H1 (cell line): ENCODE measurements around the gene NELL1. TPM values are rescaled to one million over a fixed set of nuclear protein-coding genes. Genes with fewer than 3 reads are reported as not detected.

Experiments used
- CTCF ChIA-PET: fragments of 300-600 bp; sonication (Branson Sonifier 250); formaldehyde crosslinking; loops from one replicate; lab custom pipeline; 2021; ENCODE audit not compliant: partially characterized antibody; lab: Charles Lee
- POLR2A ChIA-PET: fragments of 300-600 bp; sonication (Branson Sonifier 250); formaldehyde crosslinking; loops from one replicate; lab custom pipeline; 2021; ENCODE audit warnings: inconsistent platforms; ENCODE audit not compliant: partially characterized antibody; lab: Charles Lee
- DNase-seq, 2 experiments: peaks; one replicate each; pipeline versions ENCODE4 v3.0.0 to v3.0.0-alpha.2; 2010 to 2022; ENCODE audit warnings: low spot score in 2 of 2, low read depth in 1 of 2, mixed read lengths in 1 of 2
- FAIRE-seq: peaks from 2 replicates; lab custom pipeline; 2011; peaks lifted over from hg19 to GRCh38; lab: Jason Lieb, UNC
- H2AFZ ChIP-seq: 2 replicates; pipeline ENCODE4 v1.8.1; 2012; ENCODE audit warnings: low read length, inconsistent platforms
- H2AK5ac ChIP-seq: 2 replicates; pipeline ENCODE4 v1.6.1; 2013; ENCODE audit warnings: low read depth, low read length
- H2BK120ac ChIP-seq: replicated peaks from 2 replicates; pipeline ENCODE3; 2013; ENCODE audit warnings: low read depth, low read length, inconsistent platforms
- H2BK12ac ChIP-seq: 2 replicates; pipeline ENCODE4 v1.6.1; 2013; ENCODE audit warnings: low read depth, low read length
- H2BK15ac ChIP-seq: 2 replicates; pipeline ENCODE4 v1.6.1; 2013; ENCODE audit warnings: low read length
- H2BK20ac ChIP-seq: 2 replicates; pipeline ENCODE4 v1.6.1; 2013; ENCODE audit warnings: low read length
- H2BK5ac ChIP-seq: 2 replicates; pipeline ENCODE4 v1.6.1; 2013; ENCODE audit warnings: low read depth, low read length
- H3K14ac ChIP-seq: 2 replicates; pipeline ENCODE4 v1.6.1; 2013; ENCODE audit warnings: inconsistent platforms; ENCODE audit not compliant: insufficient read length
- H3K18ac ChIP-seq: 2 replicates; pipeline ENCODE4 v1.6.1; 2013; ENCODE audit warnings: low read length; ENCODE audit errors: extremely low read depth
- H3K23ac ChIP-seq: 2 replicates; pipeline ENCODE4 v1.6.1; 2013; ENCODE audit warnings: inconsistent platforms; ENCODE audit not compliant: insufficient read length
- H3K23me2 ChIP-seq: 2 replicates; pipeline ENCODE4 v1.6.1; 2013; ENCODE audit warnings: low read depth, low read length
- H3K27ac ChIP-seq: 2 replicates; pipeline ENCODE4 v1.6.1; 2011; ENCODE audit warnings: low read depth, low read length, inconsistent platforms
- H3K27me3 ChIP-seq, 4 experiments: replicated peaks in 1 of 4; 1 replicate in 1 of 4; 2 replicates in 3 of 4; pipeline versions ENCODE4 v1.6.1 to v1.8.1; 2011 to 2013; ENCODE audit warnings: low read length in 3 of 4, mild to moderate bottlenecking in 3 of 4, inconsistent platforms in 2 of 4, mixed read lengths in 2 of 4, moderate library complexity in 1 of 4; ENCODE audit not compliant: control insufficient read depth in 3 of 4, insufficient read depth in 3 of 4; ENCODE audit errors: extremely low read depth in 1 of 4
- H3K36me3 ChIP-seq, 4 experiments: 2 replicates each; pipeline versions ENCODE4 v1.6.1 to v1.8.1; 2011 to 2013; ENCODE audit warnings: mild to moderate bottlenecking in 4 of 4, low read length in 3 of 4, moderate library complexity in 2 of 4, control low read depth in 1 of 4, inconsistent platforms in 1 of 4; ENCODE audit not compliant: insufficient read depth in 4 of 4, control insufficient read depth in 2 of 4
- H3K4ac ChIP-seq: replicated peaks from 2 replicates; pipeline ENCODE3; 2013; ENCODE audit warnings: low read length, low read depth, mixed read lengths, inconsistent platforms; ENCODE audit not compliant: insufficient read length
- H3K4me1 ChIP-seq, 4 experiments: replicated peaks in 1 of 4; 1 replicate in 1 of 4; 2 replicates in 3 of 4; pipeline versions ENCODE4 v1.6.1 to v1.8.1; 2011 to 2013; ENCODE audit warnings: low read length in 3 of 4, inconsistent platforms in 2 of 4, mixed read lengths in 1 of 4; ENCODE audit not compliant: insufficient read depth in 4 of 4, control insufficient read depth in 3 of 4
- H3K4me2 ChIP-seq, 2 experiments: 2 replicates each; pipeline versions ENCODE4 v1.6.1 to v1.8.1; 2011 to 2013; ENCODE audit warnings: low read depth in 2 of 2, low read length in 2 of 2, control low read depth in 1 of 2, inconsistent platforms in 1 of 2, mild to moderate bottlenecking in 1 of 2; ENCODE audit not compliant: insufficient read depth in 1 of 2
- H3K4me3 ChIP-seq, 4 experiments: fragments of 200-600, 300-600 bp in 1 of 4; sonication (generic), shearing (Covaris generic), sonication (Bioruptor Twin) in 1 of 4; 2 replicates each; pipeline versions ENCODE4 v1.5.1 to v1.8.1; 2011 to 2016; ENCODE audit warnings: low read length in 4 of 4, low read depth in 3 of 4, control low read depth in 2 of 4, inconsistent platforms in 2 of 4, mild to moderate bottlenecking in 2 of 4, mixed read lengths in 1 of 4, moderate library complexity in 1 of 4; ENCODE audit not compliant: insufficient read depth in 2 of 4; ENCODE audit errors: extremely low read depth in 1 of 4
- H3K56ac ChIP-seq: replicated peaks from 2 replicates; pipeline ENCODE3; 2013; ENCODE audit warnings: low read depth, mild to moderate bottlenecking, mixed read lengths, low read length, inconsistent platforms; ENCODE audit not compliant: insufficient read length
- H3K79me1 ChIP-seq: 2 replicates; pipeline ENCODE4 v1.6.1; 2013; ENCODE audit warnings: low read depth, low read length, control low read depth
- H3K79me2 ChIP-seq, 2 experiments: 2 replicates each; pipeline versions ENCODE4 v1.6.1 to v1.8.1; 2012 to 2013; ENCODE audit warnings: low read length in 2 of 2, mild to moderate bottlenecking in 2 of 2, inconsistent platforms in 1 of 2; ENCODE audit not compliant: insufficient read depth in 2 of 2, control insufficient read depth in 1 of 2
- H3K9ac ChIP-seq, 4 experiments: replicated peaks in 1 of 4; 1 replicate in 1 of 4; 2 replicates in 3 of 4; pipeline versions ENCODE4 v1.6.1 to v1.8.1; 2011 to 2013; ENCODE audit warnings: low read depth in 3 of 4, low read length in 3 of 4, control low read depth in 2 of 4, mild to moderate bottlenecking in 2 of 4, moderate library complexity in 2 of 4, inconsistent platforms in 1 of 4; ENCODE audit errors: extremely low read depth in 1 of 4
- H3K9me3 ChIP-seq, 2 experiments: 2 replicates each; pipeline versions ENCODE4 v1.6.1 to v1.8.1; 2012 to 2013; ENCODE audit warnings: mild to moderate bottlenecking in 2 of 2, moderate library complexity in 2 of 2, control low read depth in 1 of 2, inconsistent platforms in 1 of 2, low read depth in 1 of 2, low read length in 1 of 2, mixed read lengths in 1 of 2; ENCODE audit not compliant: insufficient read depth in 2 of 2
- H4K20me1 ChIP-seq, 2 experiments: replicated peaks in 1 of 2; 2 replicates each; pipeline versions ENCODE3 to v1.8.1; 2011 to 2013; ENCODE audit warnings: inconsistent platforms in 2 of 2, low read length in 2 of 2, mild to moderate bottlenecking in 1 of 2; ENCODE audit not compliant: insufficient read depth in 2 of 2, control insufficient read depth in 1 of 2
- H4K5ac ChIP-seq: 2 replicates; pipeline ENCODE4 v1.6.1; 2013; ENCODE audit warnings: low read length, low read depth, mixed read lengths, inconsistent platforms; ENCODE audit not compliant: insufficient read length
- H4K8ac ChIP-seq: 2 replicates; pipeline ENCODE4 v1.8.0; 2013; ENCODE audit warnings: mild to moderate bottlenecking, moderate library complexity, low read length, inconsistent platforms; ENCODE audit not compliant: insufficient read depth; ENCODE audit errors: extremely low read depth
- H4K91ac ChIP-seq: replicated peaks from 2 replicates; pipeline ENCODE3; 2013; ENCODE audit warnings: low read length, mixed read lengths, inconsistent platforms; ENCODE audit not compliant: insufficient read length
- ATF2 ChIP-seq: IDR thresholded peaks from 2 replicates; pipeline ENCODE4 v1.6.1; 2012; ENCODE audit warnings: low read length, inconsistent platforms
- CHD1 ChIP-seq: IDR thresholded peaks from 2 replicates; pipeline ENCODE4 v1.6.1; 2012; ENCODE audit warnings: low read depth, low read length, improper control_type of control experiment
- NANOG ChIP-seq: IDR thresholded peaks from 2 replicates; pipeline ENCODE4 v1.6.1; 2011; ENCODE audit warnings: low read length, low read depth, mild to moderate bottlenecking, inconsistent platforms; ENCODE audit not compliant: insufficient read depth, poor library complexity, severe bottlenecking
- SAP30 ChIP-seq: fragments of 300-600 bp; sonication (generic); IDR thresholded peaks from 2 replicates; pipeline ENCODE4 v1.7.1; 2012; ENCODE audit warnings: low read length, moderate library complexity, mild to moderate bottlenecking, inconsistent platforms; ENCODE audit not compliant: insufficient read depth, insufficient replicate concordance
- TCF12 ChIP-seq: IDR thresholded peaks from 2 replicates; pipeline ENCODE4 v1.6.1; 2011; ENCODE audit warnings: low read depth, mild to moderate bottlenecking, low read length
- ZNF274 ChIP-seq: IDR thresholded peaks from 2 replicates; pipeline ENCODE4 v1.7.0; 2012; ENCODE audit warnings: low read length, borderline replicate concordance; ENCODE audit errors: extremely low read depth
- WGBS, 2 experiments: shearing (Covaris generic) in 1 of 2; methylation state at CpG; one replicate each; pipeline versions ENCODE4 v1.1.6 to v1.1.7; 2013 to 2015; ENCODE audit warnings: low lambda C conversion rate in 2 of 2, mixed read lengths in 2 of 2, inconsistent platforms in 1 of 2, low coverage in 1 of 2, missing lambda C conversion rate in 1 of 2; ENCODE audit not compliant: insufficient replicate concordance in 2 of 2, insufficient coverage in 1 of 2, insufficient read length in 1 of 2; ENCODE audit errors: extremely low coverage in 1 of 2, missing lambda C conversion rate in 1 of 2; 5-methylcytosine and 5-hydroxymethylcytosine counted together
- polyA plus RNA-seq, 7 experiments: library from polyadenylated mRNA; depleted of rRNA in 3 of 7; stranded (reverse) in 5 of 7; unstranded in 2 of 7; fragments of >200 nt in 5 of 7; fragments of 200-250 nt in 2 of 7; gene quantifications; 1 replicate in 5 of 7; 2 replicates in 1 of 7; 4 replicates in 1 of 7; pipeline versions ENCODE4 v1.2.1 to v1.2.3, GENCODE V29; 2011 to 2013; ENCODE audit warnings: missing spikeins in 2 of 7, mixed read lengths in 2 of 7
- total RNA-seq: library from RNA; stranded (reverse); fragmentation: NEBNext Ultra II Directional; extraction: Animal tissue kit (Norgen Biotek cat#: 25700); gene quantifications from 2 replicates; pipeline ENCODE4 v1.2.1, GENCODE V29; 2021

The NELL1 gene
- total and polyA plus RNA-seq, 2 of the 8 experiments (the other 6 are each of a cell fraction or from before 2014, with no cell fraction given): 0.21 TPM; not detected in 1

GRCh38 chr11:21612326-21612725 is 942.9 kb downstream of the NELL1 start:
- no peaks in the 10 kb centered on the region for H3K9me3 ChIP-seq
- no peak overlapping the region for H2BK15ac ChIP-seq
- H3K79me2 ChIP-seq: no peaks in the 10 kb centered on the region
- no peaks in the 10 kb centered on the region for H3K79me1 ChIP-seq
- no peak overlapping the region for H3K4ac ChIP-seq
- H2AFZ ChIP-seq: peak overlapping the region; percentile 42; the same call in 1 of the 2 replicates
- H2BK20ac ChIP-seq: no peak overlapping the region
- H3K4me2 ChIP-seq: no peak overlapping the region
- no peak overlapping the region for H3K23ac ChIP-seq
- TF ChIP-seq NANOG (no peak), CHD1 (no peak), ZNF274 (no peak), ATF2 (no peak), SAP30 (no peak), TCF12 (no peak)
- no peak overlapping the region for H2BK12ac ChIP-seq
- no peak for DNase-seq
- H3K36me3 ChIP-seq: no peaks in the 10 kb centered on the region
- no peak overlapping the region for H3K9ac ChIP-seq
- H4K8ac ChIP-seq: no peak overlapping the region
- POLR2A ChIA-PET: no interaction called here
- no peak overlapping the region for H4K5ac ChIP-seq
- H3K14ac ChIP-seq: no peak overlapping the region
- no peak overlapping the region for H3K4me3 ChIP-seq
- no peaks in the 10 kb centered on the region for H3K27me3 ChIP-seq
- H2BK120ac ChIP-seq: no peak overlapping the region
- no peaks in the 10 kb centered on the region for H3K23me2 ChIP-seq
- 95% methylated on average over 3 of the region's 3 CpGs; no CpG with 5 or more reads in 1 of the 2 experiments for WGBS, 2 experiments
- no peak overlapping the region for H3K56ac ChIP-seq
- H3K4me1 ChIP-seq: no peaks in the 10 kb centered on the region
- no peak overlapping the region for H3K27ac ChIP-seq
- H2BK5ac ChIP-seq: no peak overlapping the region
- FAIRE-seq: no peak
- H4K91ac ChIP-seq: no peak overlapping the region
- H2AK5ac ChIP-seq: no peak overlapping the region
- no peaks in the 10 kb centered on the region for H4K20me1 ChIP-seq
- CTCF ChIA-PET: interaction anchor here (1.4 to 1.5 kb wide), 2 partner anchors 9 to 100 kb away, joined by 3 read pairs; no protein-coding TSS in a partner anchor
- H3K18ac ChIP-seq: no peak overlapping the region
